Breast epithelium (tissue), 4 donors: ENCODE results near the gene RPP25. TPM values are rescaled to one million over a fixed set of nuclear protein-coding genes. Genes with fewer than 3 reads are reported as not detected.

Experiments used
- DNase-seq, 2 donors: peaks; one replicate each; pipeline ENCODE4 v3.0.0-alpha.2; 2019; ENCODE audit warnings: low spot score in 2 of 2
- H3K27ac ChIP-seq, 2 donors: fragments of 200-600 bp; sonication (generic) in 1 of 2; one replicate each; pipeline ENCODE4 v1.5.1; 2016 to 2019; ENCODE audit warnings: mild to moderate bottlenecking in 1 of 2
- H3K27me3 ChIP-seq, 2 donors: fragments of 200-600 bp; sonication (generic) in 1 of 2; one replicate each; pipeline versions ENCODE4 v1.5.1 to v1.6.0; 2017 to 2019; ENCODE audit warnings: control low read depth in 1 of 2, mild to moderate bottlenecking in 1 of 2
- H3K36me3 ChIP-seq: fragments of 200-600 bp; one replicate; pipeline ENCODE4 v1.5.1; 2019
- H3K4me1 ChIP-seq, 2 donors: fragments of 200-600 bp; sonication (generic); one replicate each; pipeline ENCODE4 v1.5.1; 2016 to 2019; ENCODE audit warnings: control low read depth in 1 of 2
- H3K4me3 ChIP-seq, 3 donors: fragments of 200-600 bp; sonication (generic); 1 replicate in 2 of 3; 2 replicates in 1 of 3; pipeline ENCODE4 v1.5.1; 2016 to 2019; ENCODE audit warnings: mild to moderate bottlenecking in 3 of 3, moderate library complexity in 2 of 3
- H3K9me3 ChIP-seq, 2 donors: fragments of 200-600 bp; sonication (generic) in 1 of 2; one replicate each; pipeline ENCODE4 v1.5.1; 2016 to 2019; ENCODE audit warnings: control low read depth in 1 of 2
- POLR2A ChIP-seq: fragments of 450-650 bp; IDR thresholded peaks from one replicate; pipeline ENCODE4 v1.6.1; 2016; ENCODE audit warnings: antibody characterized with exemption, mild to moderate bottlenecking, moderate library complexity
- POLR2AphosphoS5 ChIP-seq, 3 donors: sonication (generic); formaldehyde crosslinking; IDR thresholded peaks; one replicate each; pipeline ENCODE4 v1.6.1; 2017; ENCODE audit warnings: antibody characterized with exemption in 3 of 3
- intact Hi-C: fragments of 100-400 bp; cut with DNase I; formaldehyde crosslinking; loops from one replicate; pipeline ENCODE4 v1.15.1; 2023; ENCODE audit warnings: low total_unique reads
- total RNA-seq, 3 donors: library from RNA; depleted of rRNA; stranded (reverse); fragments of >200 nt; gene quantifications; one replicate each; pipeline ENCODE4 v1.1.0, GENCODE V29; 2016
- TF ChIP-seq, protein P1 (sequence below), 3 donors: fragments of 450-650 bp; IDR thresholded peaks; one replicate each; pipeline ENCODE4 v1.5.1; 2016 to 2017; ENCODE audit warnings: antibody characterized with exemption in 3 of 3, mild to moderate bottlenecking in 3 of 3, moderate library complexity in 3 of 3

The RPP25 gene
- total RNA-seq, 3 donors from 2014 or later: 7.6 to 17.1 (median 13.1) TPM

DNA sequence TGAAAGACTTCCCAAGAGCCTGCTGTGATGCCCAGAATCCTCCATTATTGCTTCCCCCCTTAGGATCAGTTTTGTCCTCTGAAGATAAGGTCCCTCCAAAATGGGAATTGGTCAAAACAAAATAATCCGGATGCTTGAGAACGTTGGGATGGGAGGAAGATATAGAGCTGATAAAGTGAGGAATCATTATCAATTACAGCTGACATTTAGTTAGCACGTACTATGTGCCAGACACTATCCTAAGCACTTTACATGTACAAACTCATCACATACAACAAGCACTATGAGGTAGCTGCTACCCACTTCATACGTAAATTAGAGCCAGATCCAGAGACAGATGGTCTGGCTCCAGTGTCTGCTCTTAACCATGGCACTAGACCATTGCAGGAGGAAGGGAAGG is 6.6 kb upstream of the RPP25 start:
- no peak for DNase-seq
- Histone ChIP-seq H3K27ac (no peak overlapping the region), H3K9me3 (no peaks in the 10 kb centered on the region), H3K4me1 (no peaks in the 10 kb centered on the region), H3K27me3 (no peaks in the 10 kb centered on the region), H3K36me3 (no peaks in the 10 kb centered on the region), H3K4me3 (no peak overlapping the region)
- TF ChIP-seq POLR2A: no peak
- no peak for TF ChIP-seq POLR2AphosphoS5 (IDR thresholded peaks at IDR 0.05)
- TF ChIP-seq, protein P1, sequence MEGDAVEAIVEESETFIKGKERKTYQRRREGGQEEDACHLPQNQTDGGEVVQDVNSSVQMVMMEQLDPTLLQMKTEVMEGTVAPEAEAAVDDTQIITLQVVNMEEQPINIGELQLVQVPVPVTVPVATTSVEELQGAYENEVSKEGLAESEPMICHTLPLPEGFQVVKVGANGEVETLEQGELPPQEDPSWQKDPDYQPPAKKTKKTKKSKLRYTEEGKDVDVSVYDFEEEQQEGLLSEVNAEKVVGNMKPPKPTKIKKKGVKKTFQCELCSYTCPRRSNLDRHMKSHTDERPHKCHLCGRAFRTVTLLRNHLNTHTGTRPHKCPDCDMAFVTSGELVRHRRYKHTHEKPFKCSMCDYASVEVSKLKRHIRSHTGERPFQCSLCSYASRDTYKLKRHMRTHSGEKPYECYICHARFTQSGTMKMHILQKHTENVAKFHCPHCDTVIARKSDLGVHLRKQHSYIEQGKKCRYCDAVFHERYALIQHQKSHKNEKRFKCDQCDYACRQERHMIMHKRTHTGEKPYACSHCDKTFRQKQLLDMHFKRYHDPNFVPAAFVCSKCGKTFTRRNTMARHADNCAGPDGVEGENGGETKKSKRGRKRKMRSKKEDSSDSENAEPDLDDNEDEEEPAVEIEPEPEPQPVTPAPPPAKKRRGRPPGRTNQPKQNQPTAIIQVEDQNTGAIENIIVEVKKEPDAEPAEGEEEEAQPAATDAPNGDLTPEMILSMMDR (IDR thresholded peaks at IDR 0.05): no peak
- intact Hi-C loops: no loop called here

DNA sequence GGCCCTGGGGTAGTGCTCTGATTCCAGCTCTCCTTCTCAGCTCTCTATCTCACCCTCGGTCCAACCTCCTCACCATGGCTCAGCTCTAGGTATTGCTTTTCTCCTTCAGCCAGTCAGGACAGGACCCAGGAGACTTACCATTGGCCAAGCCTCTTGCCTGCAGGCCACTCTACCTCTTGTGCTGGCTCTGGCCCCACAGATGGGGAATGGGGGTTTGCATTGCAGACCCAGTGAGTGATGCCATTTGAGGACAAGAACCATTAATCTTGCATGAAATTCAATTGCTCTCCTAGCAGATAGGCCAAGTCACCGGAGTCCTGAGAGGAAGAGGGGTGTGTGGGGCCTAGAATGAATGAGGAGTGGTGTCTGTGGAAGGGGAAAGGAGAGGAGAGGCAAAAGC is 6.1 kb upstream of the RPP25 start:
- TF ChIP-seq, protein P1 (IDR thresholded peaks at IDR 0.05): no peak
- TF ChIP-seq POLR2A (no peak), POLR2AphosphoS5 (IDR thresholded peaks at IDR 0.05) (no peak)
- H3K4me3 ChIP-seq: no peak overlapping the region
- intact Hi-C loops: no loop called here
- no peak for DNase-seq
- no peaks in the 10 kb centered on the region for H3K9me3 ChIP-seq
- no peaks in the 10 kb centered on the region for H3K4me1 ChIP-seq
- no peaks in the 10 kb centered on the region for H3K36me3 ChIP-seq
- no peaks in the 10 kb centered on the region for H3K27me3 ChIP-seq
- no peak overlapping the region for H3K27ac ChIP-seq

DNA sequence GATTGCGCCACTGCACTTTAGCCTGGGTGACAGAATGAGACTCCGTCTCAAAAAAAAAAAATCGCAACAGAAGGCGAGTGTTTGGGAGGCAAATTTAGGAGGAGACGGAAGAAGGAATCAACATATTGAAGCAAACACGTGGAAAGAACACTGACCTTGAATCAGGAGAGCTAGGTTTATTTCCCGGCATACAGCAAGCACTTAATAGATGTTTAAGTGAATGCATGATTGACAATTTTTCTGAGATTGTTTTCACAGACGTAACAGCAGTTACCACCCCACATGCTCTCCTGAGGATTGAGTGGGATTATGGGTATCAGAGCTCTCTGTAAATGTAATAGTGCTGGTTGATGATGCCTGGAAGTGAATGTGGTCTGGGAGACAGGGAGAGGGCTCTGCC is 5.6 kb upstream of the RPP25 start:
- H3K27ac ChIP-seq: no peak overlapping the region
- no peaks in the 10 kb centered on the region for H3K27me3 ChIP-seq
- intact Hi-C loops: no loop called here
- H3K4me1 ChIP-seq: peaks cover 0 to 3% of the 10 kb centered on the region in 2 donors
- no peaks in the 10 kb centered on the region for H3K36me3 ChIP-seq
- no peaks in the 10 kb centered on the region for H3K9me3 ChIP-seq
- TF ChIP-seq, protein P1 (IDR thresholded peaks at IDR 0.05): no peak
- TF ChIP-seq POLR2AphosphoS5 (IDR thresholded peaks at IDR 0.05) (no peak), POLR2A (no peak)
- H3K4me3 ChIP-seq: no peak overlapping the region
- DNase-seq: no peak

DNA sequence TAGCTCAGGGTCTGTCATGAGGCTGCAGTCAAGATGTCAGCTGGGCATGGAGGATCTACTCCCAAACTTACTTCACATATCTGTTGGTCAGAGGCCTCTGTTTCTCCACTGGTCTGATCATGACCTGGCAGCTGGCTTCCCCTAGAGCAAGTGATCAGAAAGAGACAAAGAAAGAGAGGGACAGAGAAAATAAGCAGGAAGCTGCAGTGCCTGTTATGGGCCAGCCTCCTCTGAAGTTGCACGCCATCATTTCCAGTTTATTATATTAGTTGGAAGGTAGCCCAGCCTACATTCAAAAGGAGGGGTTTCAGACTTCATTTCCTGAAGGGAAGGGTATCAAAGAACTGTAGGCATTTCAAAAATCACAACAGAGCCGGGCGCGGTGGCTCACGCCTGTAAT is 5.0 kb upstream of the RPP25 start:
- TF ChIP-seq POLR2A (no peak), POLR2AphosphoS5 (IDR thresholded peaks at IDR 0.05) (no peak)
- TF ChIP-seq, protein P1 (IDR thresholded peaks at IDR 0.05): no peak
- Histone ChIP-seq H3K27ac (no peak overlapping the region), H3K4me1 (peaks cover 0 to 4% of the 10 kb centered on the region in 2 donors), H3K9me3 (no peaks in the 10 kb centered on the region), H3K27me3 (no peaks in the 10 kb centered on the region), H3K36me3 (no peaks in the 10 kb centered on the region), H3K4me3 (no peak overlapping the region)
- intact Hi-C loops: no loop called here
- DNase-seq: no peak

DNA sequence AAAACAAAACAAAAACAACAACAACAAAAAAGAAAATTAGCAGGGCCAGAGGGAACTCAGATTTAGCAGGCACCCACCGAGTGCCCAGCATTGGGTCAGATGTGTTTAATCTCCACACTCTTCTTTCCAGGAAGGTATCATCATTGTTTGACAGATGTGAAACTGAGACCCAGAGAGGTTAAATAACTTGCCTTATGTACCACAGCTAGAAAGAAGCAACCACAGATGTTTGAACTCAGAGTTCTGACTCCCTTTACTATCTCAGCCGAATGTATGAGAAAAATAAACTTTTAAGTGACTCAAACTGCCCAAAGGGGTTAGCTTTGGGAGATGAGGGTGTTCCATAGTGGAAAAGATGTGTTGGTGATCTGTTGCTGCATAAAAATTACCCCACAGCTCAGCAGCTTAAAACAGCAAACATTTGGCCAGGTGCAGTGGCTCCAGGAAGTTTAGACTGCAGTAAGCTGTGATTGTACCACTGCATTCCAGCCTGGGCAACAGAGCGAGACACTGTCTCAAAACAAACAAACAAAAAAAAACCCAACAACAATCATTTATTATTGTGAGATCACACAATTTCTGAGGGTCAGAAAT is 4.5 kb upstream of the RPP25 start:
- Histone ChIP-seq H3K4me3 (no peak overlapping the region), H3K27ac (no peak overlapping the region), H3K36me3 (no peaks in the 10 kb centered on the region), H3K4me1 (peaks cover 0 to 4% of the 10 kb centered on the region in 2 donors), H3K27me3 (no peaks in the 10 kb centered on the region), H3K9me3 (no peaks in the 10 kb centered on the region)
- DNase-seq: no peak
- intact Hi-C loops: no loop called here
- TF ChIP-seq, protein P1 (IDR thresholded peaks at IDR 0.05): no peak
- TF ChIP-seq POLR2AphosphoS5 (IDR thresholded peaks at IDR 0.05): no peak
- TF ChIP-seq POLR2A: no peak
